PC-3 (cell line): Measurements from ENCODE around the gene DSCAM. TPM values are rescaled to one million over a fixed set of nuclear protein-coding genes. Genes with fewer than 3 reads are reported as not detected.

ENCODE experiments used
- ATAC-seq: fragments of 200-7000 bp; cut with Tn5 transposase; 2 replicates; pipeline ENCODE4 v1.9.1; 2020; ENCODE audit warnings: mild to moderate bottlenecking, moderate library complexity
- BruUV-seq: library from RNA; stranded (reverse); fragments of 400-500 nt; replicated peaks from 2 replicates; lab custom pipeline; 2021; lab: Mats Ljungman, UMichigan
- CTCF ChIA-PET: fragments of 300-600 bp; sonication (Branson Sonifier 250); formaldehyde crosslinking; loops from one replicate; lab custom pipeline; 2022; ENCODE audit warnings: antibody characterized with exemption; lab: Charles Lee
- POLR2A ChIA-PET: fragments of 300-600 bp; sonication (Branson Sonifier 250); formaldehyde crosslinking; loops from one replicate; lab custom pipeline; 2022; ENCODE audit warnings: antibody characterized with exemption; ENCODE audit not compliant: unreplicated experiment; lab: Charles Lee
- DNase-seq: peaks from one replicate; pipeline ENCODE4 v3.0.0-alpha.2; 2015
- H2AFZ ChIP-seq: fragments of 300-600 bp; sonication (generic); 2 replicates; pipeline ENCODE4 v1.6.0; 2016; ENCODE audit warnings: antibody characterized with exemption, low read length
- H3F3A ChIP-seq: fragments of 300-600 bp; sonication (generic); one replicate; pipeline ENCODE4 v1.6.0; 2017; ENCODE audit warnings: antibody characterized with exemption, low read length, control low read depth, mild to moderate bottlenecking; ENCODE audit not compliant: unreplicated experiment
- H3K27ac ChIP-seq: fragments of 300-600 bp; sonication (generic); 2 replicates; pipeline ENCODE4 v1.5.1; 2016; ENCODE audit warnings: mild to moderate bottlenecking, low read length
- H3K27me3 ChIP-seq: fragments of 300-600 bp; sonication (generic); 2 replicates; pipeline ENCODE4 v1.6.1; 2016; ENCODE audit warnings: low read length, mixed read lengths
- H3K36me3 ChIP-seq: fragments of 300-600 bp; sonication (generic); 2 replicates; pipeline ENCODE4 v1.6.1; 2016; ENCODE audit warnings: low read depth, mixed run types, low read length, mixed read lengths
- H3K4me1 ChIP-seq: fragments of 300-600 bp; sonication (generic); 2 replicates; pipeline ENCODE4 v1.5.1; 2016; ENCODE audit warnings: low read length; ENCODE audit not compliant: insufficient read depth
- H3K4me2 ChIP-seq: fragments of 300-600 bp; sonication (generic); 2 replicates; pipeline ENCODE4 v1.6.0; 2016; ENCODE audit warnings: low read length
- H3K4me3 ChIP-seq: fragments of 300-600 bp; sonication (generic); 2 replicates; pipeline ENCODE4 v1.5.1; 2016; ENCODE audit warnings: mild to moderate bottlenecking, low read length, mixed read lengths
- H3K79me2 ChIP-seq: fragments of 300-600 bp; sonication (generic); 2 replicates; pipeline ENCODE4 v1.6.1; 2017; ENCODE audit warnings: low read length, mixed read lengths
- H3K9ac ChIP-seq: fragments of 300-600 bp; sonication (generic); 2 replicates; pipeline ENCODE4 v1.6.0; 2016; ENCODE audit warnings: mild to moderate bottlenecking, low read length
- H3K9me2 ChIP-seq: fragments of 300-600 bp; sonication (generic); replicated peaks from 2 replicates; pipeline ENCODE4 v1.6.1; 2016; ENCODE audit warnings: mixed run types, low read length, mixed read lengths
- H3K9me3 ChIP-seq: fragments of 300-600 bp; sonication (generic); 2 replicates; pipeline ENCODE4 v1.6.1; 2016; ENCODE audit warnings: low read length, mixed read lengths
- H4K20me1 ChIP-seq: fragments of 300-600 bp; sonication (generic); 2 replicates; pipeline ENCODE4 v1.6.1; 2016; ENCODE audit warnings: low read length, mixed read lengths
- CTCF ChIP-seq: fragments of 300-600 bp; sonication (generic); conservative IDR thresholded peaks from 2 replicates; pipeline ENCODE4 v1.5.1; 2017; ENCODE audit warnings: antibody characterized with exemption, low read depth, mild to moderate bottlenecking, low read length
- EZH2 ChIP-seq: fragments of 300-600 bp; sonication (generic); IDR thresholded peaks from one replicate; pipeline ENCODE4 v1.6.1; 2017; ENCODE audit warnings: antibody characterized with exemption, mild to moderate bottlenecking, low read length; ENCODE audit not compliant: unreplicated experiment
- EZH2phosphoT487 ChIP-seq: fragments of 300-600 bp; sonication (generic); IDR thresholded peaks from 2 replicates; pipeline ENCODE4 v1.6.1; 2018; ENCODE audit warnings: mild to moderate bottlenecking, antibody characterized with exemption, low read length, borderline replicate concordance
- intact Hi-C: fragments of 100-400 bp; cut with micrococcal nuclease; formaldehyde crosslinking; loops from 2 replicates; pipeline ENCODE4 v1.9.0; 2023
- total RNA-seq: library from RNA; depleted of rRNA; stranded (reverse); fragments of >200 nt; gene quantifications from 2 replicates; pipeline ENCODE4 v1.2.3, GENCODE V29; 2014

DSCAM gene
- total RNA-seq, 1 experiment from 2014 or later: not detected

GRCh38 chr21:40517646-40518045, 329.3 kb downstream of the DSCAM start:
- DNase-seq (no peak), ATAC-seq (no peak)
- H3F3A ChIP-seq: no peaks in the 10 kb centered on the region
- ChIA-PET POLR2A (no interaction called here), CTCF (no interaction called here)
- no peaks in the 10 kb centered on the region for H4K20me1 ChIP-seq
- H3K27ac ChIP-seq: no peak overlapping the region
- no peak for TF ChIP-seq EZH2
- no peak for TF ChIP-seq EZH2phosphoT487
- TF ChIP-seq CTCF: no peak
- H3K4me3 ChIP-seq: no peak overlapping the region
- no peaks in the 10 kb centered on the region for H3K9me2 ChIP-seq
- intact Hi-C loops: no loop called here
- H3K36me3 ChIP-seq: no peaks in the 10 kb centered on the region
- H3K9ac ChIP-seq: no peak overlapping the region
- H3K27me3 ChIP-seq: 0 out of 2 replicates have a peak, but pooled peaks cover under 1% of the 10 kb centered on the region
- no peak overlapping the region for H2AFZ ChIP-seq
- no peaks in the 10 kb centered on the region for H3K9me3 ChIP-seq
- H3K4me2 ChIP-seq: no peak overlapping the region
- no peaks in the 10 kb centered on the region for H3K4me1 ChIP-seq
- no peaks in the 10 kb centered on the region for H3K79me2 ChIP-seq
- no TSS peak for BruUV-seq

- Histone ChIP-seq H3K9ac (no peak overlapping the region), H3K79me2 (no peaks in the 10 kb centered on the region), H2AFZ (no peak overlapping the region), H3F3A (no peaks in the 10 kb centered on the region), H3K9me3 (no peaks in the 10 kb centered on the region), H4K20me1 (no peaks in the 10 kb centered on the region), H3K27ac (no peak overlapping the region), H3K4me2 (no peak overlapping the region), H3K9me2 (no peaks in the 10 kb centered on the region), H3K27me3 (no peaks in the 10 kb centered on the region), H3K4me3 (no peak overlapping the region), H3K36me3 (no peaks in the 10 kb centered on the region), H3K4me1 (peaks cover 9% of the 10 kb centered on the region)
- no peak for TF ChIP-seq CTCF
- TF ChIP-seq EZH2: no peak
- TF ChIP-seq EZH2phosphoT487: no peak
- no TSS peak for BruUV-seq
- CTCF ChIA-PET: no interaction called here
- no peak for ATAC-seq
- DNase-seq: no peak
- POLR2A ChIA-PET: no interaction called here
- intact Hi-C loops: no loop called here
These were observed 330.6 kb downstream of the DSCAM start for GRCh38 chr21:40516335-40516734.

GRCh38 chr21:40512590-40512989, 334.4 kb downstream of the DSCAM start:
- H3K4me2 ChIP-seq: peak overlapping the region; percentile 30
- H3K4me1 ChIP-seq: peaks cover 38% of the 10 kb centered on the region
- H3K27ac ChIP-seq: peak overlapping the region; percentile 65
- H3K9me2 ChIP-seq: no peaks in the 10 kb centered on the region
- no peaks in the 10 kb centered on the region for H3K79me2 ChIP-seq
- no peak overlapping the region for H3K9ac ChIP-seq
- H3K9me3 ChIP-seq: no peaks in the 10 kb centered on the region
- H4K20me1 ChIP-seq: no peaks in the 10 kb centered on the region
- ChIA-PET POLR2A (no interaction called here), CTCF (no interaction called here)
- peak; percentile 45 for DNase-seq
- no peaks in the 10 kb centered on the region for H3K36me3 ChIP-seq
- TF ChIP-seq CTCF (peak; percentile 73), EZH2 (no peak)
- intact Hi-C loops: no loop called here
- peak overlapping the region; percentile 34; the same call in 1 of the 2 replicates for H2AFZ ChIP-seq
- no peak for ATAC-seq
- no peaks in the 10 kb centered on the region for H3F3A ChIP-seq
- no TSS peak for BruUV-seq
- no peak overlapping the region for H3K4me3 ChIP-seq
- H3K27me3 ChIP-seq: no peaks in the 10 kb centered on the region
